Pancreas (tissue), 10 donors: ENCODE results near the gene ATP11C. TPM values are rescaled to one million over a fixed set of nuclear protein-coding genes. Genes with fewer than 3 reads are reported as not detected.

Source experiments
- ATAC-seq, 4 donors: fragments of 200-7000 bp; cut with Tn5 transposase; one replicate each; pipeline versions ENCODE4 v1.8.0 to v1.9.1; 2020; ENCODE audit warnings: mild to moderate bottlenecking in 4 of 4, moderate library complexity in 4 of 4
- DNase-seq, 6 donors: peaks; one replicate each; pipeline ENCODE4 v3.0.0-alpha.2; 2020
- FAIRE-seq: peaks from 2 replicates; lab custom pipeline; 2012; peaks lifted over from hg19 to GRCh38; lab: Jason Lieb, UNC
- H3K27ac ChIP-seq, 4 donors: fragments of 200-600 bp; sonication (generic); 1 replicate in 3 of 4; 2 replicates in 1 of 4; pipeline versions ENCODE4 v1.5.0 to v1.8.0; 2020
- H3K27me3 ChIP-seq, 4 donors: fragments of 200-600 bp; one replicate each; pipeline ENCODE4 v1.8.0; 2021
- H3K36me3 ChIP-seq, 3 donors: fragments of 200-600 bp; sonication (generic) in 1 of 3; one replicate each; pipeline versions ENCODE4 v1.5.0 to v1.8.0; 2020 to 2021
- H3K4me1 ChIP-seq, 3 donors: fragments of 200-600 bp; one replicate each; pipeline ENCODE4 v1.8.0; 2021
- H3K4me3 ChIP-seq, 4 donors: fragments of 200-600 bp; sonication (generic) in 2 of 4; one replicate each; pipeline versions ENCODE4 v1.5.0 to v1.8.0; 2020 to 2021
- H3K9me3 ChIP-seq, 4 donors: fragments of 200-600 bp; one replicate each; pipeline ENCODE4 v1.8.0; 2021
- WGBS, 2 donors: extraction: QIAGEN DNeasy Blood & Tissue Kit; methylation state at CpG; one replicate each; pipeline ENCODE4 v1.1.7; 2013; 5-methylcytosine and 5-hydroxymethylcytosine counted together
- intact Hi-C, 3 donors: fragments of 100-400 bp; cut with DNase I; formaldehyde crosslinking; loops; one replicate each; pipeline versions ENCODE4 v1.11.1 to v1.14.2; 2022
- polyA plus RNA-seq, 2 donors: library from polyadenylated mRNA; stranded (reverse); fragments of 200-250 nt; gene quantifications; one replicate each; pipeline ENCODE4 v1.2.3, GENCODE V29; 2013
- total RNA-seq, 6 donors: library from RNA; stranded (reverse); fragmentation: NEBNext Ultra II Directional in 4 of 6; extraction: Animal tissue kit (Norgen Biotek cat#: 25700) in 4 of 6; gene quantifications; one replicate each; pipeline versions ENCODE4 v1.2.1 to v1.2.4, GENCODE V29; 2021 to 2023
- TF ChIP-seq, protein P1 (sequence below), 4 donors: fragments of 200-600 bp; sonication (generic) in 3 of 4; IDR thresholded peaks; one replicate each; pipeline versions ENCODE4 v1.5.0 to v1.8.0; 2021; ENCODE audit warnings: antibody characterized with exemption in 4 of 4
- donor health status: healthy with polysubstance abuse.
- donor health status: DM: no; HTN: no; CAD: no; lungs with moderate emphysema.
- donor health status: DM: no; HTN: no; CAD: no.
- donor health status: control.
- donor health status: control.
- donor health status: Bipolar disorder and iron deficiency.
- donor health status: DM: yes; HTN: yes; CAD: no.
- donor health status: DM: no; HTN: no; CAD: no.
- donor health status: DM: no; HTN: no; CAD: no.
- donor health status: DM: yes; HTN: yes; CAD: no.

The ATP11C gene
- total and polyA plus RNA-seq, 8 donors = 1.3 to 10.3 (median 3.6) TPM

DNA sequence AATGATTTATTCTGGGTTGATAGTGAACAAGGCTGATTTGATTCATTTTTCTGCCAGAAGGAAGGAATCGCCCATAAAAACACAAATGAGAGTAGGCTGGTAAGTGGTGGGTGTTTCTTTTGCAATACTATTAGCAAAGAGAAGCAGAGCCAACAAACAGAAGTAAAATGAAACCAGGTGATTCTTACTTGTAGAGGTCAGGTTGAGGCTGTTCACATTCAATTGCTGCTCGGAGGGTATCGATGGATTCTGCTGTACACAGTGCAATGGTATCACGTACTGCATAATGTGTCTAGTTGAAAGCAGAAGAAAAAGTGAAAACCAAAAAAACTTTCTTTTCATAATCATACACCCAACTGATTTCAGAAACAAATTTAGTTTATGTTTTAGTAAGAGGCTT, 130.8 kb downstream of the ATP11C start:
- DNase-seq (no peak), ATAC-seq (no peak), FAIRE-seq (no peak)
- no peak overlapping the region for H3K4me3 ChIP-seq
- no peak overlapping the region for H3K27ac ChIP-seq
- H3K9me3 ChIP-seq = no peaks in the 10 kb centered on the region
- intact Hi-C loops = no loop called here
- no peaks in the 10 kb centered on the region for H3K36me3 ChIP-seq
- H3K4me1 ChIP-seq = no peaks in the 10 kb centered on the region
- TF ChIP-seq, protein P1, sequence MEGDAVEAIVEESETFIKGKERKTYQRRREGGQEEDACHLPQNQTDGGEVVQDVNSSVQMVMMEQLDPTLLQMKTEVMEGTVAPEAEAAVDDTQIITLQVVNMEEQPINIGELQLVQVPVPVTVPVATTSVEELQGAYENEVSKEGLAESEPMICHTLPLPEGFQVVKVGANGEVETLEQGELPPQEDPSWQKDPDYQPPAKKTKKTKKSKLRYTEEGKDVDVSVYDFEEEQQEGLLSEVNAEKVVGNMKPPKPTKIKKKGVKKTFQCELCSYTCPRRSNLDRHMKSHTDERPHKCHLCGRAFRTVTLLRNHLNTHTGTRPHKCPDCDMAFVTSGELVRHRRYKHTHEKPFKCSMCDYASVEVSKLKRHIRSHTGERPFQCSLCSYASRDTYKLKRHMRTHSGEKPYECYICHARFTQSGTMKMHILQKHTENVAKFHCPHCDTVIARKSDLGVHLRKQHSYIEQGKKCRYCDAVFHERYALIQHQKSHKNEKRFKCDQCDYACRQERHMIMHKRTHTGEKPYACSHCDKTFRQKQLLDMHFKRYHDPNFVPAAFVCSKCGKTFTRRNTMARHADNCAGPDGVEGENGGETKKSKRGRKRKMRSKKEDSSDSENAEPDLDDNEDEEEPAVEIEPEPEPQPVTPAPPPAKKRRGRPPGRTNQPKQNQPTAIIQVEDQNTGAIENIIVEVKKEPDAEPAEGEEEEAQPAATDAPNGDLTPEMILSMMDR (IDR thresholded peaks at IDR 0.05) = no peak
- no peaks in the 10 kb centered on the region for H3K27me3 ChIP-seq
- WGBS, 2 donors = 82 to 98% methylated on average over 4 of the region's 4 CpGs

DNA sequence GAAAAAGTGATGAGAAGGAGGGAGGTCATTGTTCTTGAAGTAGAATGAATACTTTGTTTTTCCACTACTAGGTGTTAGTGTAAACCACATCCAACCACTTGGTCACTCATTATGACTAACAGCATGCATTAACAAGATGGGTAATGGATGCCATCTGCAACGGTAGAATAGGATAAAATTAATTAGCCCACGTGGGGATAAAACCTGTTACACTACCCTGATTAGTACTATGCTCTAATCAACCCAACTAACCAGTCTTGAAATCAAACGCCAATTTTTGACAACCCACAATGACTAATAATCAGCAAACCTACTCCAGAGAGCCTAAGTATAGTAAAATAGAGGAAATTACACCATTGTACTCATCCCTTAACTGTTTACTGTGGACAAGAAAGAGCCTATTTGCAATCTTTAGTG, 131.4 kb downstream of the ATP11C start:
- Histone ChIP-seq H3K4me1 (no peaks in the 10 kb centered on the region), H3K4me3 (no peak overlapping the region), H3K27me3 (no peaks in the 10 kb centered on the region), H3K36me3 (no peaks in the 10 kb centered on the region), H3K9me3 (no peaks in the 10 kb centered on the region), H3K27ac (no peak overlapping the region)
- TF ChIP-seq, protein P1 (IDR thresholded peaks at IDR 0.05) = no peak
- WGBS, 2 donors = 65 to 86% methylated on average over 3 of the region's 3 CpGs
- ATAC-seq = no peak
- FAIRE-seq = no peak
- intact Hi-C loops = no loop called here
- no peak for DNase-seq

DNA sequence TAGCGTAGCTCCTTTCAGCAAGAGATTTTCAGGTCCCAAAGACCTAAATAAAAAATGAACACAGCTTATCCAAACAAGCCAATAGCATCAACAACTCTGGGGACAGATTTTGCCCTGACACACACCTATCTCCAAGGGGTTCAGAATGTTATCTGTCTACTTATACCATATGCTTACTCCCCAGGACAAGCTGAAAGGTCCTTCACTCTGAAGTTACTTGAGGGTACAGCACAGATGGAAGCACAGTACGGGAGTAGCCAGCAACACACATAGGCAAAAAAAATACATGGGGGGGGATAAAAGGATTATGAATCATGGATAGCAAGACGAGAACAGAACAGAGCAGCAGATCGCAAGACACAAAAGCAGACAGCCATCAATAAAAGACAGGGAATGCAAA, 134.2 kb downstream of the ATP11C start:
- TF ChIP-seq, protein P1 (IDR thresholded peaks at IDR 0.05) = no peak
- intact Hi-C loops = no loop called here

DNA sequence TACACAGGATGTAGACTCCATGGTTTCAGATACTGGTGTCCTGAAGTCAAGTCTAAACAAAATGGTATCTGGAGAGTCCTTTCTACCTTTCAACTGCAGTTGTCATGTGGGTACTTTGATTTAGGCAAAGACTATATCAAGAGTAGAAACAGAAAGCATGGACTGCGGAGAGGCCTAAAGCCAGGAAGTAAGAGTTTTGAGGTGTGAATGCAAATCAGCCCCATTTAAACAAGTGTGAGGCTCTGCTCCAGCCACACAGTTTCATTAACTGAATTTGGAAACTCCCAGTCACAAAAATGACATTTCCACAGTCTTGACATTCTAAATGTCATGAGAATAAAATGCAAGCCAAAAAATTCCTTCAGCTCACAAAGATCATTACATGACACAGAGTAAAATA, 137.7 kb downstream of the ATP11C start:
- Histone ChIP-seq H3K36me3 (peaks cover 0 to 4% (median 0%) of the 10 kb centered on the region in 3 donors), H3K27ac (no peak overlapping the region), H3K4me3 (no peak overlapping the region), H3K4me1 (no peaks in the 10 kb centered on the region), H3K27me3 (no peaks in the 10 kb centered on the region), H3K9me3 (no peaks in the 10 kb centered on the region)
- no peak for ATAC-seq
- 92 to 100% methylated on average over 1 of the region's 1 CpG for WGBS, 2 donors
- no peak for DNase-seq
- intact Hi-C loops = no loop called here
- FAIRE-seq = no peak
- TF ChIP-seq, protein P1 (IDR thresholded peaks at IDR 0.05) = no peak

More for the DNA sequence above, 134.2 kb downstream of the ATP11C start:
- Histone ChIP-seq H3K27me3 (no peaks in the 10 kb centered on the region), H3K4me3 (no peak overlapping the region), H3K27ac (no peak overlapping the region), H3K9me3 (no peaks in the 10 kb centered on the region), H3K4me1 (no peaks in the 10 kb centered on the region), H3K36me3 (no peaks in the 10 kb centered on the region)
- DNase-seq (no peak), ATAC-seq (no peak), FAIRE-seq (no peak)
- WGBS, 2 donors = 87 to 97% methylated on average over 4 of the region's 4 CpGs

DNA sequence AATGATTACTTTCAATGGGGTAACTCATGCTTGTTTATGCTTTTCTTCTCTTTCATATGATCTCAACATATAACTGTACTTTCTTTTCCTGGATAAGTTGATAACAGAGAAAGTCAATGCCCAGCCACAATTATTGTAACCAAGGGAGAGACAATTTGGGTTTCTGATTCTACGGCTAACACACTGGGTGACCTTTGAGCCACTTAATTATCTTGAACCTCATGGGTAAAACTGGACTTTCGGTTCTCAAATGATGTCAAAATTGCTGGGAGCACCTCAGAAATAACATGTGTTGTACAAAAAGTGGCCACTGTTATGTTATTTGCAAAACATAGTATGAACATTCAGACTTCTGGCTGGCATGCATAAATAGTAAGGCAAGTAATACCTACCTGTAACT, 145.3 kb downstream of the ATP11C start:
- H3K27ac ChIP-seq = no peak overlapping the region
- no peaks in the 10 kb centered on the region for H3K27me3 ChIP-seq
- no peaks in the 10 kb centered on the region for H3K9me3 ChIP-seq
- DNase-seq = no peak
- H3K4me1 ChIP-seq = no peaks in the 10 kb centered on the region
- no peak for ATAC-seq
- TF ChIP-seq, protein P1 (IDR thresholded peaks at IDR 0.05) = no peak
- peak; percentile 47 for FAIRE-seq
- intact Hi-C loops = no loop called here
- H3K4me3 ChIP-seq = no peak overlapping the region
- H3K36me3 ChIP-seq = peaks cover 0 to 6% (median 0%) of the 10 kb centered on the region in 3 donors
- WGBS, 2 donors = 66 to 96% methylated on average over 2 of the region's 2 CpGs
